CD4-positive, alpha-beta T cell (primary cell): Measurements from ENCODE around the gene CASTOR1. TPM values are rescaled to one million over a fixed set of nuclear protein-coding genes. Genes with fewer than 3 reads are reported as not detected.

Source experiments
- ATAC-seq: fragments of 200-7000 bp; cut with Tn5 transposase; one replicate; pipeline ENCODE4 v1.10.0; 2022; ENCODE audit warnings: mild to moderate bottlenecking; ENCODE audit not compliant: poor library complexity
- CTCF ChIA-PET: fragments of 350-600 bp; sonication (Branson Sonifier 250); formaldehyde crosslinking; loops from one replicate; lab custom pipeline; 2021; ENCODE audit warnings: antibody characterized with exemption, inconsistent platforms; lab: Charles Lee
- POLR2A ChIA-PET: fragments of 350-600 bp; sonication (Branson Sonifier 250); formaldehyde crosslinking; loops from one replicate; lab custom pipeline; 2021; ENCODE audit warnings: antibody characterized with exemption, inconsistent platforms; lab: Charles Lee
- DNase-seq, 14 experiments: peaks; one replicate each; pipeline ENCODE4 v3.0.0-alpha.2; 2013 to 2020; ENCODE audit warnings: mixed read lengths in 2 of 14
- H3K27ac ChIP-seq, 2 donors: one replicate each; pipeline versions ENCODE4 v1.5.1 to v1.7.0; 2013; ENCODE audit warnings: low read length in 2 of 2, low read depth in 1 of 2, mild to moderate bottlenecking in 1 of 2
- H3K27me3 ChIP-seq, 2 experiments: 1 replicate in 1 of 2; 2 replicates in 1 of 2; pipeline versions ENCODE4 v1.6.1 to v1.7.0; 2013; ENCODE audit warnings: low read length in 2 of 2, control low read depth in 1 of 2, mild to moderate bottlenecking in 1 of 2, moderate library complexity in 1 of 2; ENCODE audit not compliant: insufficient read depth in 2 of 2, control insufficient read depth in 1 of 2
- H3K36me3 ChIP-seq: one replicate; pipeline ENCODE4 v1.6.1; 2013; ENCODE audit warnings: low read length, control low read depth; ENCODE audit not compliant: insufficient read depth
- H3K4me1 ChIP-seq: one replicate; pipeline ENCODE4 v1.6.1; 2013; ENCODE audit warnings: low read length, control low read depth; ENCODE audit not compliant: insufficient read depth
- H3K4me3 ChIP-seq: one replicate; pipeline ENCODE4 v1.5.1; 2013; ENCODE audit warnings: mild to moderate bottlenecking, low read length, moderate library complexity
- H3K9me3 ChIP-seq, 2 experiments: 1 replicate in 1 of 2; 2 replicates in 1 of 2; pipeline versions ENCODE4 v1.6.1 to v1.7.0; 2013; ENCODE audit warnings: low read length in 2 of 2, mild to moderate bottlenecking in 2 of 2, control low read depth in 1 of 2, moderate library complexity in 1 of 2; ENCODE audit not compliant: control insufficient read depth in 1 of 2, insufficient read depth in 1 of 2
- H3K27ac Mint-ChIP-seq: one replicate; pipeline ENCODE4 v1.8.0; 2020; ENCODE audit warnings: mixed read lengths
- H3K27me3 Mint-ChIP-seq: one replicate; pipeline ENCODE4 v1.8.0; 2021; ENCODE audit warnings: mixed read lengths
- H3K36me3 Mint-ChIP-seq: one replicate; pipeline ENCODE4 v1.8.0; 2021; ENCODE audit warnings: low read depth, mixed read lengths
- H3K4me1 Mint-ChIP-seq: one replicate; pipeline ENCODE4 v1.8.0; 2021; ENCODE audit warnings: low read depth, mixed read lengths
- H3K4me3 Mint-ChIP-seq: one replicate; pipeline ENCODE4 v1.8.0; 2020; ENCODE audit warnings: mild to moderate bottlenecking, mixed read lengths
- H3K9me3 Mint-ChIP-seq: one replicate; pipeline ENCODE4 v1.8.0; 2020; ENCODE audit warnings: mixed read lengths
- intact Hi-C, 2 experiments: fragments of 100-400 bp; cut with DNase I in 1 of 2; cut with micrococcal nuclease in 1 of 2; formaldehyde crosslinking; loops; one replicate each; pipeline versions ENCODE4 v1.15.1 to v1.9.0; 2023 to 2025; cut with DNase I, micrococcal nuclease
- total RNA-seq, 174 experiments: library from RNA in 2 of 174; stranded (reverse) in 2 of 174; gene quantifications; one replicate each; pipeline ENCODE4 v1.2.3 and lab custom pipeline; 2021 to 2026
- TF ChIP-seq, protein P1 (sequence below): fragments of 200-600 bp; IDR thresholded peaks from one replicate; pipeline ENCODE4 v1.8.0; 2022; ENCODE audit warnings: antibody characterized with exemption, mild to moderate bottlenecking

Gene CASTOR1
- total RNA-seq, 2 experiments from 2014 or later = 7.9 to 8.8 TPM

DNA sequence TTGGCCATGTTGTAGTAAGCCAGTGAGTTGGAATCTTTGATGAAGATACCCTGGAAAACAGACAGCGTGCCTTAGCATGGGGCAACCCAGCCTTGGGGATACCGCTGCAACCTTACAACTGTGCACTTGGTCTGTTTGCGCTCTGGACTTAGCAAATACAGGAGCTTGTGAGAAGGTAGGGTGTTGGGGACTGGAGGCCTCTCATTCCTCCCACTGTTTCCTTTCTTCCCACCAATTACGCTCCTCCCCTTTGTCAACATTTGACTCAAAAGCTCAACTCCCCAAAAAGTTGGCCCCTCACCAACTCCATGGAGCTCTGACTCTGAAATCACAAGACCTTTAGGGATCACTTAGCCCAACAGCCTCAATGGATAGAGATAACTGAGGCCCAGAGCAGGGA is 45.3 kb upstream of the CASTOR1 start:
- CTCF ChIA-PET = no interaction called here

GRCh38 chr22:30333707-30334087 is 44.4 kb upstream of the CASTOR1 start:
- no peaks in the 10 kb centered on the region for H3K9me3 Mint-ChIP-seq
- H3K4me3 Mint-ChIP-seq = no peak overlapping the region
- ChIA-PET POLR2A (interaction anchor here (0.8 kb wide), 1 partner anchor 23 kb away, joined by 4 read pairs; the partner anchor contains the start of genes CCDC157 and SF3A1), CTCF (no interaction called here)
- no peaks in the 10 kb centered on the region for H3K27me3 ChIP-seq
- no peak for ATAC-seq
- H3K36me3 Mint-ChIP-seq = peaks cover 87% of the 10 kb centered on the region
- H3K27ac ChIP-seq = no peak overlapping the region
- no peak overlapping the region for H3K27ac Mint-ChIP-seq
- TF ChIP-seq, protein P1, sequence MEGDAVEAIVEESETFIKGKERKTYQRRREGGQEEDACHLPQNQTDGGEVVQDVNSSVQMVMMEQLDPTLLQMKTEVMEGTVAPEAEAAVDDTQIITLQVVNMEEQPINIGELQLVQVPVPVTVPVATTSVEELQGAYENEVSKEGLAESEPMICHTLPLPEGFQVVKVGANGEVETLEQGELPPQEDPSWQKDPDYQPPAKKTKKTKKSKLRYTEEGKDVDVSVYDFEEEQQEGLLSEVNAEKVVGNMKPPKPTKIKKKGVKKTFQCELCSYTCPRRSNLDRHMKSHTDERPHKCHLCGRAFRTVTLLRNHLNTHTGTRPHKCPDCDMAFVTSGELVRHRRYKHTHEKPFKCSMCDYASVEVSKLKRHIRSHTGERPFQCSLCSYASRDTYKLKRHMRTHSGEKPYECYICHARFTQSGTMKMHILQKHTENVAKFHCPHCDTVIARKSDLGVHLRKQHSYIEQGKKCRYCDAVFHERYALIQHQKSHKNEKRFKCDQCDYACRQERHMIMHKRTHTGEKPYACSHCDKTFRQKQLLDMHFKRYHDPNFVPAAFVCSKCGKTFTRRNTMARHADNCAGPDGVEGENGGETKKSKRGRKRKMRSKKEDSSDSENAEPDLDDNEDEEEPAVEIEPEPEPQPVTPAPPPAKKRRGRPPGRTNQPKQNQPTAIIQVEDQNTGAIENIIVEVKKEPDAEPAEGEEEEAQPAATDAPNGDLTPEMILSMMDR = no peak
- intact Hi-C loops = no loop called here
- no peaks in the 10 kb centered on the region for H3K9me3 ChIP-seq
- no peaks in the 10 kb centered on the region for H3K27me3 Mint-ChIP-seq
- H3K4me1 ChIP-seq = no peaks in the 10 kb centered on the region
- no peak overlapping the region for H3K4me3 ChIP-seq
- peaks cover 75% of the 10 kb centered on the region for H3K36me3 ChIP-seq
- no peak for DNase-seq
- no peaks in the 10 kb centered on the region for H3K4me1 Mint-ChIP-seq

More for the DNA sequence above, 45.3 kb upstream of the CASTOR1 start:
- Mint-ChIP-seq H3K27me3 (no peaks in the 10 kb centered on the region), H3K4me1 (no peaks in the 10 kb centered on the region), H3K9me3 (no peaks in the 10 kb centered on the region), H3K36me3 (peaks cover 96% of the 10 kb centered on the region), H3K27ac (peak overlapping the region; percentile 33), H3K4me3 (no peak overlapping the region)
- TF ChIP-seq, protein P1 = no peak
- H3K36me3 ChIP-seq = peaks cover 84% of the 10 kb centered on the region
- no peak overlapping the region for H3K27ac ChIP-seq
- ATAC-seq (no peak), DNase-seq (no peak)
- H3K4me1 ChIP-seq = no peaks in the 10 kb centered on the region
- H3K9me3 ChIP-seq = no peaks in the 10 kb centered on the region
- POLR2A ChIA-PET = interaction anchor here (0.8 to 1.6 kb wide), 4 partner anchors 22 to 44 kb away, joined by 3 to 6 read pairs (median 4); partner anchors contain the start of genes CCDC157 and SF3A1
- intact Hi-C loops = no loop called here
- H3K4me3 ChIP-seq = no peak overlapping the region
- H3K27me3 ChIP-seq = no peaks in the 10 kb centered on the region

DNA sequence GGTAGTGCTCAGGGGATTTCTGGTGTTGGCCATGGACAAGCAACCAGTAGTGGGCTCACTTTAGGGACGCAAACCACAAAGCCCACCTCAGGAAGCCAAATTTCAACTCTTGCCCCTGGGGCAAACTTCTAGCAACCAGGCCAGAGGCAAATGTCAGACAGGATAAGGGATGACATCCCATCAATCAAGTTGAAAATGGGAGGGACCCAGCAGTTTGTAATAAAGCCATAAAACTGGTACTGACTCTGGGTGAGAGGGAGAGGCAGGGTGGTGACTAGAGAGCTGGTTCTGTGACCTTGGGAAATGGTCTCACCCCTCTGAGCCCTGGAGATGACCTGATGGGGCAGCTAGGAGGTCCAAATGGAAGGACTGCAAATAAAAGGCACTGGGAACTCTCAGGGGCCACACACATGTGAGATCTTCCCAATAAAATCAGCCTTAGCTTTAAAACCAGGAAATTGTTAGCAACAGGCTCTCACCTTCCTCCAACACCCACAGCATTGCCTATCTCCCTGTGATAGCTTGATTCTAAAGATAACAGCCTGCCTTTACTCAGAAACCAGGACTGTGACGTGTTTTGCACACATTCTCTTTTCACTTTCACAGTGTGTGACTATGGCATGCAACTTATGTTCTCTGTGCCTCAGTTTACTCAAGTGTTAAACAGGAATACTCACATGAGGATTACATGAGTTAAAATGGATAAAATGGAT is 43.8 kb upstream of the CASTOR1 start:
- peaks cover 81% of the 10 kb centered on the region for H3K36me3 Mint-ChIP-seq
- POLR2A ChIA-PET = interaction anchor here (1.3 to 3.6 kb wide), 3 partner anchors 23 to 45 kb away, joined by 7 to 10 read pairs (median 7); partner anchors contain the start of genes CASTOR1, CCDC157 and SF3A1
- H3K4me1 Mint-ChIP-seq = peaks cover 4% of the 10 kb centered on the region
- no peak for DNase-seq
- Histone ChIP-seq H3K9me3 (no peaks in the 10 kb centered on the region), H3K36me3 (peaks cover 70% of the 10 kb centered on the region), H3K27ac (no peak overlapping the region), H3K27me3 (no peaks in the 10 kb centered on the region), H3K4me1 (no peaks in the 10 kb centered on the region), H3K4me3 (no peak overlapping the region)
- no peaks in the 10 kb centered on the region for H3K9me3 Mint-ChIP-seq
- ATAC-seq = no peak
- CTCF ChIA-PET = interaction anchor here (1.2 to 1.6 kb wide), 3 partner anchors 31 to 58 kb away, joined by 3 to 6 read pairs (median 4); no protein-coding TSS in a partner anchor
- H3K27ac Mint-ChIP-seq = no peak overlapping the region
- intact Hi-C loops = no loop called here
- no peaks in the 10 kb centered on the region for H3K27me3 Mint-ChIP-seq
- H3K4me3 Mint-ChIP-seq = no peak overlapping the region
- TF ChIP-seq, protein P1 = no peak
